Measurements from ENCODE around the gene HHAT.

Gene HHAT

GRCh38 chr1:210597555-210598134 lies 268.9 kb downstream of the HHAT start:
- DNase-seq (ENCODE audit: low read depth in 2 of 2): no peak

GRCh38 chr1:210598135-210598652 lies 269.5 kb downstream of the HHAT start:
- no peak for DNase-seq (ENCODE audit: low read depth in 2 of 2)

GRCh38 chr1:210600421-210601159 lies 271.9 kb downstream of the HHAT start:
- DNase-seq (ENCODE audit: low read depth in 2 of 2): no peak

DNA sequence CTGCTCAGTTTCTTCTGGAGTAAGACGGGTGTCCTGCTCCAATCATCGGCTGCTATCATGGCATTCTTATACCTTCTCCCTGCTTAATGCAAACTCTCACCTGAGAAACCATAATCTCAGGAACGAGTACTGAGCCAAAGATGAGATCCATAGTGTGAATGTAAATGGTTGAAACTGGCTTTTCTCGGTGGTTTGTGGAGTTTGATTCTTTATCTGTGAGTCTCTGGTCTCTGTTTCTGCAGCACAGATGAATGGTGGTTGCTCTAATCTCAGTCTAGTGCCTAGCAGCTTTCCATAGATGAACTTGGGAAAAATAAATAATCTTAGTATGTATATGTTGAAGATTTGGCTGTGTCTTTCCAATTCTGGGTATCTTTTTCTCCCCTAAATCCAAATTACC lies 274.4 kb downstream of the HHAT start:
- no peak for DNase-seq (ENCODE audit: low read depth in 2 of 2)

- DNase-seq (ENCODE audit: low read depth in 2 of 2): no peak
Observed at GRCh38 chr1:210605099-210605498, 276.4 kb downstream of the HHAT start.

DNA sequence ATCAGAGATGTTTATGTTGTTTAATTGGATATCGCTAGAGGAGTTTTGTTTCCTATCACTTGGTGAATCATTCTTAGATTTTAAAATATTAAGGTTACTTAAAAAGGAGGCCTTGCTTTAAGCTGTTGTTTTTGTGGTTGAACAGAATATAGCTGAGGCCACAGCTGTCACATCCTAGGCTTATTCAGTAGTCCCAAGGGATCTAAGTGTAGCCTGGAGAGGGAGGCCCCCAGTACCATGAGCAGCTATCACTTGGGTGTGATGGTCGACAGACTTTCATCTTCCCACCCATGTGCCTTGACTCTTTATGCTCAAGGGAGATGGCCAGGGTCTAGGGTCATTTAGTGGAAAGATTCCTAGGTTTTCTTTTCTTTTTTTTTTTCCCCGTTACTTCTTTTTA lies 278.7 kb downstream of the HHAT start:
- no peak for DNase-seq (ENCODE audit: low read depth in 2 of 2)

DNA sequence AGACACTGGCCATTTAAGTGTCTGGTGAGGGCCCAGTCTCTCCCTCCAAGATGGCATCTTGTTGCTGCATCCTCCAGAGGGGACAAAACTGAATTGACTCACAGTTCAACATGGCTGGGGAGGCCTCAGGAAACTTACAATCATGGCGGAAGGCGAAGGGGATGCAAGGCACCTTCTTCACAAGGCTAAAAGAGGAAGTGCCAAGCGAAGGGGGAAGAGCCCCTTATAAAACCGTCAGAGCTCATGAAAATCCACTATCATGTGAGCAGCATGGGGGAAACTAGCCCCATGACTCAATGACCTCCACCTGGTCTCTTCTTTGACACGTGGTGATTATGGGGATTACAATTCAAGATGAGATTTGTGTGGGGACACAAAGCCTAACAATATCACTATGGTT lies 280.1 kb downstream of the HHAT start:
- DNase-seq (ENCODE audit: low read depth in 2 of 2): no peak

DNA sequence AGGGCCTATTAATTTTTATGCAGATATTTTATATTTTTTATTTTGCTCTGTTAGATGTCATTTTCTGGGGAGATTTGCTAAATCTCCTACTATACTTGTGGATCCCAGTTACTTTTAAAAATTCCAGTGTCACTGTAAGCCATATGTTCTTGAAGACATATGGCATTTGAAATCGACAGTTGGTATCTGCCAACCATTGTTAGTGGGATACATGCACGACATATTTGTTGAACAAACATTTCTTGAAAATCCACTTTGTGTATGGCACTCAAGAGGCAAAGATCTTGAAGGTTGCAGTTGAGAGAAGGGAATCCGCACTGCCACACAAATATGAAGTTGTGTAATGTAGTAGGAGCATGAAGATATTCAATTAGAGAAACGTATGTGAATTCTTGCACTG lies 287.7 kb downstream of the HHAT start:
- no peak for DNase-seq (ENCODE audit: low read depth in 2 of 2)

- DNase-seq (ENCODE audit: low read depth in 2 of 2): no peak
Observed at GRCh38 chr1:210617293-210617692, 288.6 kb downstream of the HHAT start.

- no peak for DNase-seq (ENCODE audit: low read depth in 2 of 2)
Observed at GRCh38 chr1:210618369-210618768, 289.7 kb downstream of the HHAT start.

- DNase-seq (ENCODE audit: low read depth in 2 of 2): no peak
Observed at GRCh38 chr1:210620867-210621488, 292.3 kb downstream of the HHAT start.

DNA sequence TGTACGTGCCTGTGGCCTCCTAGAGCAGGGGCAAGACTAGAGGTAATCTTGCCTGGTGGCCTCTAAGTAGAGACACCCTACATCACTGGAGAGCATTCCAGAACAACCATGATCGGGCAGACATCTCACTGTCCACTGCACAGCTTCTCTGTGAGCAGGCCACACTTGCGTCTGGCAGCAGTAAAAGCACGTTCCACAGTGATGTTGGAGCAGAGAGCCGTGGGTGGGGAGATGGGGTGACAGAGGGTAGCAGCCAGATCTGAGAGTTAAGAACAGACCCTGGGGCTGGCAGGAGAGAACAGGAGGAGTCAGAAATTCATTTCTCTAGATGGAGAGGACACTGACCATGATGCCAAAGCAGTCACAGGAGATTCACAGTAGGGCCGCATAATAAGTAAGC lies 293.0 kb downstream of the HHAT start:
- no peak for DNase-seq (ENCODE audit: low read depth in 2 of 2)

DNA sequence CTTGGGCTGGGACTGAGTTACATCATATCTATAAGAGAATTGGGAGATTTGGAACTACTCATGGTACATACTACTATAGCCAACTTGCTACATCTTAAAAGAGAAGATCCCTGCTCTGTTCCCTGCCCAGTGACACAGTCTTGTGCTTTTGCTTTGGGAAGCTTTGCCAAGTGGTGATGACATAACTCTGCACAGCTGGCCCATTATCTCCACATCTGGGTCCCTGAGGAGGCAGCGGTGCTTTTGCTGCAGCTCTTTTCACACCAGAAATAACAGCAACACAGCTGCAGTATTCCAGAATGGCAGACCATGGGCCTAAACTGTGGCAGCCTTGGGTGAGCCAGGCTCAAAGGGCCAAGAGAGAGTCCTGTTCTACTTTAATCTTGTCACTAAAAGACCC lies 296.0 kb downstream of the HHAT start:
- DNase-seq (ENCODE audit: low read depth in 2 of 2): no peak

GRCh38 chr1:210625715-210626114 lies 297.0 kb downstream of the HHAT start:
- DNase-seq (ENCODE audit: low read depth in 2 of 2): no peak

DNA sequence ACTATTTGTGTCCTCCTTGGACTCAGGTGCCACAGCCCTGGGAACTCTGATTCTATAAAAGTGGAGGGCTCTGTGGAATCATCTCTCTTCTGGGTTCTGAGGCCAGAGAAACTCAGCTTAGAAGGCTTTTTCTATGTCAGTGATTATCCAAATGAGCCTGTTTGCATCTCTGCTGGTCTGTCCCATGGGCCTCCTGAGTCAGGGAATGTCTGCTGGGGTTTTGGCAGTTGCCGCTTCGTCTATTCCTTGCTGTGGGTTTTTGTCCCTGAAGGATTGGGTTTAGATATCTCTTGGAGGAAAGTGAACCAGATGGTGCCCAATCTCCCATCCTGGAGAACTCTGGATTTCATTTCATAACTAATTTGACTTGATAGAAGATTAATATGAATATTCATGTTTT lies 297.6 kb downstream of the HHAT start:
- no peak for DNase-seq (ENCODE audit: low read depth in 2 of 2)

DNA sequence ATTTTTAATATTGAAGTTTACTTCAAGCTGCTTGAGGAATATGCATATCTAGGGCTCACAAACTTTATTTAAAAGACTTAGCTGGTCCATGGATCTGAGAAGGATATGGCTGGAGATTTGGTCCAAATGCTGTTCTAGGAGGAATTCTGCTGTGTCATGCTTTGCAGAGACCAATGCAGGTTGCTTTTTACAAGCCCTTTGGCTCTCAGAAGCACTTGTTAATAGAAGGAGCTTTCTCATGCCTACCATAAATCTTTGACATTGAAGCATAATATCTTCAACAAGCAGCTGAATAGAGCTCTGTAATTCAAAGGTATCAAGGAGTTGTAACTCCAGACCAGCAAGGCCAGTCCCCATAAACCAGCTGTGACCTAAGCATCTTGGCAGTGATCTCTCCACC lies 299.1 kb downstream of the HHAT start:
- no peak for DNase-seq (ENCODE audit: low read depth in 2 of 2)

- no peak for DNase-seq (ENCODE audit: low read depth in 2 of 2)
Observed at GRCh38 chr1:210629276-210629675, 300.6 kb downstream of the HHAT start.

DNA sequence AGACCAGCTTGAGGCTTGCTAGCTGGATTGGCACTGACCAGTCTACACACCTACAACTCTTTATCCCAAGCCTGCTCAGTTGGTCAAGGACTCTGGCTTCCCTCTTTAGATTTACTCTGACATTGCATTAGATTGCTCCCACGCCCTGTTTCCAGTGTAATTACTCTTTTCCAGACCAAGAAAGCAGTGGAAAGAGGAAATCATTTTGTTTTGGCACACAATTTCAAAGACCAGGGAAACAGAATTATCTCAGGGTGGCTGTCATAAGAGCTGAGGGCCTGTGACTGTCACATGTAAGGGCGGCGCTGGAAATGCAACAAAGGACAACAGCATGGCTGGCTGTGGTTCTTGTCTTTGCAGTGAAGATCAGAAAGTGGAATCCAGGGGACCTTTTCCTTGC lies 302.7 kb downstream of the HHAT start:
- DNase-seq (ENCODE audit: low read depth in 2 of 2): no peak

- no peak for DNase-seq (ENCODE audit: low read depth in 2 of 2)
Observed at GRCh38 chr1:210633140-210633539, 304.4 kb downstream of the HHAT start.

GRCh38 chr1:210633636-210634035 lies 304.9 kb downstream of the HHAT start:
- no peak for DNase-seq (ENCODE audit: low read depth in 2 of 2)

DNA sequence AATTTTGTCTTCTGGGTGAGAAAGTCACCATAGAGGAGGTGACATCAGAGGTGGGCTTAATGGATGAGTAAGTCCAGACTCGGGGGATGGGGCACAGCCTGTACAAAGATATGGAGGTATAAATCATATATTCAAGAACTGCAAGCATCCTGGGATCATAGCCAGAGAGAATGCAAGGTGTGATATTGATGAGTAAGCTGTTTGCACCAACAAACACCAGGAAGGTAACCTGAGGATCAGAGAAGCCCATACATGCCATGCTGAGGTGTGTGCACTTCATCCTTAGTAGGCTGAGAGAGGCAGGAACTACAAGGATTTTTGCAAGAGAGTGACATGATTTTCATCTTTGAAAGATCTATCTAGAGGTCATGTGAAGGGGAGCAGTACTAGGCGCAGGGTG lies 306.4 kb downstream of the HHAT start:
- DNase-seq (ENCODE audit: low read depth in 2 of 2): no peak

DNA sequence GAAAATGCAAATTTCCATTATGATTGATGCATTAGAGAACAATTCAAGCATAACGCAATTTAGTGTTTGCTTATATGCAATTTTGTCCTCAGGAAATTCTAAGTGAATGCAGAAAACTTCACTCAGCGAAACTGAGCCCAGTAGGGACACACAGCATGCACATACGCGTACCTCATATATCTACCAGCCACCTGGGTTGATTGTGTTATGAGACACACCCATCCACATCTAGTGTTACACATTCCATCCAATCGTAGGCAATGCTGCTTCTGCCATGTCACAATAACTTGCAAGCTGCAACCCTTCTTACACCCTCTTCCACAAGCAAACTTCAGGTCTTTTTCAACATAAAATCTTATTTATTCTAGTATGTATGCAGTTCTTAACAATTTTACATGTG lies 312.9 kb downstream of the HHAT start:
- DNase-seq (ENCODE audit: low read depth in 2 of 2): no peak

- DNase-seq (ENCODE audit: low read depth in 2 of 2): no peak
Observed at GRCh38 chr1:210645582-210646257, 317.0 kb downstream of the HHAT start.
